K562 (cell line): ENCODE results near the gene C11orf42. TPM values are rescaled to one million over a fixed set of nuclear protein-coding genes. Genes with fewer than 3 reads are reported as not detected.

Source experiments
- BHLHE40 ChIP-seq: IDR thresholded peaks from 2 replicates; pipeline ENCODE4 v1.6.1; 2011; ENCODE audit warnings: low read length, improper control_type of control experiment
- CEBPG ChIP-seq, 3 experiments: fragments of 200-800 bp in 1 of 3; sonication (Bioruptor generic) in 1 of 3; sonication (generic) in 1 of 3; formaldehyde crosslinking in 1 of 3; IDR thresholded peaks in 2 of 3; conservative IDR thresholded peaks in 1 of 3; 2 replicates each; pipeline versions ENCODE4 v1.6.1 to v1.8.0; 2016 to 2022; ENCODE audit warnings: missing compliant biosample characterization in 2 of 3, missing genetic modification characterization in 2 of 3, mild to moderate bottlenecking in 1 of 3, missing genetic modification reagents in 1 of 3
- ERF ChIP-seq: fragments of 450-650 bp; formaldehyde crosslinking; IDR thresholded peaks from 2 replicates; pipeline ENCODE4 v1.4.0; 2020; ENCODE audit warnings: mild to moderate bottlenecking, mixed read lengths
- MTA2 ChIP-seq: fragments of 450-650 bp; IDR thresholded peaks from 2 replicates; pipeline ENCODE4 v1.6.1; 2016; ENCODE audit warnings: low read depth
- NCOR1 ChIP-seq: fragments of 450-650 bp; IDR thresholded peaks from 2 replicates; pipeline ENCODE4 v1.6.1; 2016; ENCODE audit warnings: mild to moderate bottlenecking, moderate library complexity
- PML ChIP-seq: IDR thresholded peaks from 2 replicates; pipeline ENCODE4 v1.6.1; 2012; ENCODE audit warnings: low read length, inconsistent platforms
- SMARCC2 ChIP-seq: fragments of 450-650 bp; IDR thresholded peaks from 2 replicates; pipeline ENCODE4 v1.6.1; 2017; ENCODE audit warnings: antibody characterized with exemption, moderate library complexity, mild to moderate bottlenecking, low read depth
- SOX6 ChIP-seq: fragments of 450-650 bp; IDR thresholded peaks from 2 replicates; pipeline ENCODE4 v1.6.1; 2014; ENCODE audit warnings: mild to moderate bottlenecking
- SRSF7 ChIP-seq: fragments of 200-400 bp; formaldehyde crosslinking; optimal IDR thresholded peaks from 2 replicates; pipeline ENCODE3; 2017; ENCODE audit warnings: mild to moderate bottlenecking, low read depth, low read length
- TAF15 ChIP-seq: fragments of 200-400 bp; formaldehyde crosslinking; IDR thresholded peaks from 2 replicates; pipeline ENCODE4 v1.6.1; 2017; ENCODE audit warnings: mild to moderate bottlenecking, low read depth, low read length, moderate library complexity
- TCF3 ChIP-seq: sonication (generic); formaldehyde crosslinking; IDR thresholded peaks from 2 replicates; pipeline ENCODE4 v1.4.0; 2020; ENCODE audit warnings: mild to moderate bottlenecking, missing genetic modification reagents
- ZC3H8 ChIP-seq: fragments of 450-650 bp; IDR thresholded peaks from 2 replicates; pipeline ENCODE4 v1.6.1; 2017
- ZNF444 ChIP-seq: fragments of 250-450 bp; sonication (Bioruptor Pico); IDR thresholded peaks from 2 replicates; pipeline ENCODE4 v1.4.0; 2020; ENCODE audit warnings: mild to moderate bottlenecking, moderate library complexity
- polyA plus RNA-seq, 8 experiments: library from polyadenylated mRNA; depleted of rRNA in 4 of 8; stranded (reverse) in 5 of 8; unstranded in 3 of 8; fragments of >200 nt; fragmentation: Nextera tagmentation in 2 of 8; fragmentation: Illumina TruSeq in 1 of 8; extraction: Ambion mirVana in 2 of 8; extraction: Trizol in 1 of 8; gene quantifications; 2 replicates each; pipeline versions ENCODE4 v1.2.1 to v1.2.3, GENCODE V29; 2011 to 2014; ENCODE audit warnings: inconsistent platforms in 1 of 8, missing spikeins in 1 of 8
- total RNA-seq, 7 experiments: library from RNA; depleted of rRNA in 6 of 7; stranded (reverse); fragments of >200 nt in 6 of 7; fragmentation: Illumina TruSeq in 2 of 7; extraction: Trizol in 2 of 7; gene quantifications; 2 replicates each; pipeline versions ENCODE4 v1.2.1 to v1.2.3, GENCODE V29; 2011 to 2021; ENCODE audit warnings: low replicate concordance in 1 of 7
- TF ChIP-seq, protein P1 (sequence below): fragments of 450-650 bp; IDR thresholded peaks from 2 replicates; pipeline ENCODE4 v1.6.1; 2017; ENCODE audit warnings: mild to moderate bottlenecking, moderate library complexity
- TF ChIP-seq, protein P2 (sequence below): fragments of 250-450 bp; sonication (Bioruptor Pico); IDR thresholded peaks from 2 replicates; pipeline ENCODE4 v1.5.0; 2022; ENCODE audit warnings: mild to moderate bottlenecking
- TF ChIP-seq, protein P3 (sequence below): fragments of 250-450 bp; sonication (Bioruptor Pico); IDR thresholded peaks from 2 replicates; pipeline ENCODE4 v1.9.0; 2021; ENCODE audit warnings: mild to moderate bottlenecking, inconsistent platforms
- TF ChIP-seq, protein P4 (sequence below): IDR thresholded peaks from 2 replicates; pipeline ENCODE4 v1.6.1; 2012; ENCODE audit warnings: low read depth, low read length, improper control_type of control experiment, borderline replicate concordance
- TF ChIP-seq, protein P5 (sequence below): fragments of 250-450 bp; sonication (Bioruptor Pico); IDR thresholded peaks from 2 replicates; pipeline ENCODE4 v1.9.0; 2021; ENCODE audit warnings: mild to moderate bottlenecking

Gene C11orf42
- total and polyA plus RNA-seq, 9 of the 15 experiments (the other 6 are each of a cell fraction or from before 2014, with no cell fraction given) = not detected

DNA sequence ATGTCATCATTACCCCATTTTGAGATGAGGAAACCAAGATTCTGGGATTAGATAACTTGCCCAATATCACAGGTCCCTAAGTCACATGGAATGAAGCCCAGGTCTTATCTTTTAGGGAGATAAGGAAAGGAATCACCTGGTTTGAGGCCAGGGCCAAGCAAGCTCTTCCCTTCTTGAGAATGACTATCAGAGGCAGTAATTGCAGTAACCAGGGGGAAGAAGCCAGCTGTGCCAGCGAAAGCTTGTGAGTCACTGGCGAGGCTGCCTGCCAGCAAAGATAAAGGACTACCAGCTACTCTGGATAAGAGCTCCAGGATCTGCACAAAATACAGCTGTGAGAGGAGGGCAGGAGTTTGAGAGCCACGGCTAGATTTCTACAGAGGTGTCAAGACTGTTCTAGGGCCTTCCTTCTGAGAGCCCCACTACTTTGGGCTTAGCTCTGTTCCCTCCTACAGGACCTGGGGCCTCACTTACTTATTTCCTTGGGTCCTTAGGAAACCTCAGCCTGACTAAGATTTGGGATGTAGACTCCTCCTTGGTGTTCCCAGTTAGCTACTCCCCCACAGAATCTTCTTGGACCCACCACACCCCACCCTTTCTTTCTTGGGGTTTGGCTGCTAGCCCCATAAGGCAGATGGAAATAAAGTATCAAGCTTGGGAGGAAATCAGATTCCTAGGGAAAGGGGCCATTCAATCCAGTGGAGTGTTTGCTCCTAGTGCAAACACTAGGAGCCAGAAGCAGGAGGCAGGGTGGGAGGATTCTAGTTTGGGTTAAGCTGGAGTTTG, 44.6 kb downstream of the C11orf42 start (continued):
- TF ChIP-seq, protein P1, sequence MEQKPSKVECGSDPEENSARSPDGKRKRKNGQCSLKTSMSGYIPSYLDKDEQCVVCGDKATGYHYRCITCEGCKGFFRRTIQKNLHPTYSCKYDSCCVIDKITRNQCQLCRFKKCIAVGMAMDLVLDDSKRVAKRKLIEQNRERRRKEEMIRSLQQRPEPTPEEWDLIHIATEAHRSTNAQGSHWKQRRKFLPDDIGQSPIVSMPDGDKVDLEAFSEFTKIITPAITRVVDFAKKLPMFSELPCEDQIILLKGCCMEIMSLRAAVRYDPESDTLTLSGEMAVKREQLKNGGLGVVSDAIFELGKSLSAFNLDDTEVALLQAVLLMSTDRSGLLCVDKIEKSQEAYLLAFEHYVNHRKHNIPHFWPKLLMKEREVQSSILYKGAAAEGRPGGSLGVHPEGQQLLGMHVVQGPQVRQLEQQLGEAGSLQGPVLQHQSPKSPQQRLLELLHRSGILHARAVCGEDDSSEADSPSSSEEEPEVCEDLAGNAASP = no peak
- TF ChIP-seq, protein P2, sequence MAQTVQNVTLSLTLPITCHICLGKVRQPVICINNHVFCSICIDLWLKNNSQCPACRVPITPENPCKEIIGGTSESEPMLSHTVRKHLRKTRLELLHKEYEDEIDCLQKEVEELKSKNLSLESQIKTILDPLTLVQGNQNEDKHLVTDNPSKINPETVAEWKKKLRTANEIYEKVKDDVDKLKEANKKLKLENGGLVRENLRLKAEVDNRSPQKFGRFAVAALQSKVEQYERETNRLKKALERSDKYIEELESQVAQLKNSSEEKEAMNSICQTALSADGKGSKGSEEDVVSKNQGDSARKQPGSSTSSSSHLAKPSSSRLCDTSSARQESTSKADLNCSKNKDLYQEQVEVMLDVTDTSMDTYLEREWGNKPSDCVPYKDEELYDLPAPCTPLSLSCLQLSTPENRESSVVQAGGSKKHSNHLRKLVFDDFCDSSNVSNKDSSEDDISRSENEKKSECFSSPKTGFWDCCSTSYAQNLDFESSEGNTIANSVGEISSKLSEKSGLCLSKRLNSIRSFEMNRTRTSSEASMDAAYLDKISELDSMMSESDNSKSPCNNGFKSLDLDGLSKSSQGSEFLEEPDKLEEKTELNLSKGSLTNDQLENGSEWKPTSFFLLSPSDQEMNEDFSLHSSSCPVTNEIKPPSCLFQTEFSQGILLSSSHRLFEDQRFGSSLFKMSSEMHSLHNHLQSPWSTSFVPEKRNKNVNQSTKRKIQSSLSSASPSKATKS (CRISPR knock-in tag) = no peak
- TF ChIP-seq ERF (CRISPR knock-in tag) (peak; percentile 79; the same call in 1 of the 2 replicates), SMARCC2 (0 out of 2 replicates have a peak, but pooled peaks have one; percentile 26), NCOR1 (peak; percentile 83), PML (peak; percentile 67), BHLHE40 (0 out of 2 replicates have a peak, but pooled peaks have one; percentile 18), SRSF7 (no peak), TAF15 (no peak), ZC3H8 (no peak), ZNF444 (CRISPR knock-in tag) (no peak), CEBPG (CRISPR knock-in tag; IDR thresholded peaks at IDR 0.05) (no peak), CEBPG (tag; conservative IDR thresholded peaks at IDR 0.05 in 1 of 2, IDR thresholded peaks at IDR 0.05 in 1 of 2) (peak in 1 of 2 experiments; percentile 60; a peak in 2 of 4 replicates), SOX6 (peak; percentile 48; the same call in 1 of the 2 replicates), TCF3 (CRISPR knock-in tag) (peak; percentile 89), MTA2 (peak; percentile 70)
- TF ChIP-seq, protein P3, sequence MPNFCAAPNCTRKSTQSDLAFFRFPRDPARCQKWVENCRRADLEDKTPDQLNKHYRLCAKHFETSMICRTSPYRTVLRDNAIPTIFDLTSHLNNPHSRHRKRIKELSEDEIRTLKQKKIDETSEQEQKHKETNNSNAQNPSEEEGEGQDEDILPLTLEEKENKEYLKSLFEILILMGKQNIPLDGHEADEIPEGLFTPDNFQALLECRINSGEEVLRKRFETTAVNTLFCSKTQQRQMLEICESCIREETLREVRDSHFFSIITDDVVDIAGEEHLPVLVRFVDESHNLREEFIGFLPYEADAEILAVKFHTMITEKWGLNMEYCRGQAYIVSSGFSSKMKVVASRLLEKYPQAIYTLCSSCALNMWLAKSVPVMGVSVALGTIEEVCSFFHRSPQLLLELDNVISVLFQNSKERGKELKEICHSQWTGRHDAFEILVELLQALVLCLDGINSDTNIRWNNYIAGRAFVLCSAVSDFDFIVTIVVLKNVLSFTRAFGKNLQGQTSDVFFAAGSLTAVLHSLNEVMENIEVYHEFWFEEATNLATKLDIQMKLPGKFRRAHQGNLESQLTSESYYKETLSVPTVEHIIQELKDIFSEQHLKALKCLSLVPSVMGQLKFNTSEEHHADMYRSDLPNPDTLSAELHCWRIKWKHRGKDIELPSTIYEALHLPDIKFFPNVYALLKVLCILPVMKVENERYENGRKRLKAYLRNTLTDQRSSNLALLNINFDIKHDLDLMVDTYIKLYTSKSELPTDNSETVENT (CRISPR knock-in tag) = no peak
- TF ChIP-seq, protein P4, sequence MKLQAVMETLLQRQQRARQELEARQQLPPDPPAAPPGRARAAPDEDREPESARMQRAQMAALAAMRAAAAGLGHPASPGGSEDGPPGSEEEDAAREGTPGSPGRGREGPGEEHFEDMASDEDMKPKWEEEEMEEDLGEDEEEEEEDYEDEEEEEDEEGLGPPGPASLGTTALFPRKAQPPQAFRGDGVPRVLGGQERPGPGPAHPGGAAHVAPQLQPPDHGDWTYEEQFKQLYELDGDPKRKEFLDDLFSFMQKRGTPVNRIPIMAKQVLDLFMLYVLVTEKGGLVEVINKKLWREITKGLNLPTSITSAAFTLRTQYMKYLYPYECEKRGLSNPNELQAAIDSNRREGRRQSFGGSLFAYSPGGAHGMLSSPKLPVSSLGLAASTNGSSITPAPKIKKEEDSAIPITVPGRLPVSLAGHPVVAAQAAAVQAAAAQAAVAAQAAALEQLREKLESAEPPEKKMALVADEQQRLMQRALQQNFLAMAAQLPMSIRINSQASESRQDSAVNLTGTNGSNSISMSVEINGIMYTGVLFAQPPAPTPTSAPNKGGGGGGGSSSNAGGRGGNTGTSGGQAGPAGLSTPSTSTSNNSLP = no peak
- TF ChIP-seq, protein P5, sequence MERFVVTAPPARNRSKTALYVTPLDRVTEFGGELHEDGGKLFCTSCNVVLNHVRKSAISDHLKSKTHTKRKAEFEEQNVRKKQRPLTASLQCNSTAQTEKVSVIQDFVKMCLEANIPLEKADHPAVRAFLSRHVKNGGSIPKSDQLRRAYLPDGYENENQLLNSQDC (CRISPR knock-in tag) = no peak
